MCF 10A (cell line): Measurements from ENCODE around the gene SCAPER. TPM values are rescaled to one million over a fixed set of nuclear protein-coding genes. Genes with fewer than 3 reads are reported as not detected.

Source experiments
- BruUV-seq: library from RNA; stranded (reverse); fragments of 400-500 nt; replicated peaks from 2 replicates; lab custom pipeline; 2021; lab: Mats Ljungman, UMichigan
- CTCF ChIA-PET: fragments of 300-600 bp; sonication (Branson Sonifier 250); formaldehyde crosslinking; extraction: SDS; loops from one replicate; lab custom pipeline; 2021; ENCODE audit warnings: antibody characterized with exemption, inconsistent platforms; lab: Yijun Ruan, JAX
- POLR2A ChIA-PET: fragments of 300-600, 350-650 bp; sonication (Branson Sonifier 250); formaldehyde crosslinking; extraction: SDS; loops from one replicate; lab custom pipeline; 2020; ENCODE audit warnings: antibody characterized with exemption, inconsistent platforms; lab: Yijun Ruan, JAX
- DNase-seq: peaks from one replicate; pipeline ENCODE4 v3.0.0-alpha.2; 2018; ENCODE audit not compliant: unreplicated experiment
- H3K27ac Mint-ChIP-seq: one replicate; pipeline ENCODE4 v1.8.0; 2022; ENCODE audit warnings: mild to moderate bottlenecking, low read depth, mixed read lengths; ENCODE audit not compliant: unreplicated experiment
- H3K27me3 Mint-ChIP-seq: one replicate; pipeline ENCODE4 v1.8.0; 2022; ENCODE audit warnings: mixed read lengths; ENCODE audit not compliant: insufficient read depth, unreplicated experiment
- H3K36me3 Mint-ChIP-seq: one replicate; pipeline ENCODE4 v1.8.0; 2022; ENCODE audit warnings: mild to moderate bottlenecking, moderate library complexity, mixed read lengths; ENCODE audit not compliant: insufficient read depth, unreplicated experiment
- H3K4me1 Mint-ChIP-seq: one replicate; pipeline ENCODE4 v1.8.0; 2022; ENCODE audit warnings: mixed read lengths; ENCODE audit not compliant: insufficient read depth, unreplicated experiment
- H3K4me3 Mint-ChIP-seq: one replicate; pipeline ENCODE4 v1.8.0; 2022; ENCODE audit warnings: mild to moderate bottlenecking, moderate library complexity, mixed read lengths; ENCODE audit not compliant: unreplicated experiment
- H3K9me3 Mint-ChIP-seq: one replicate; pipeline ENCODE4 v1.8.0; 2022; ENCODE audit warnings: mixed read lengths; ENCODE audit not compliant: unreplicated experiment
- CTCF ChIP-seq: fragments of 200-600 bp; IDR thresholded peaks from one replicate; pipeline ENCODE4 v1.8.0; 2022; ENCODE audit warnings: antibody characterized with exemption, mild to moderate bottlenecking; ENCODE audit not compliant: unreplicated experiment
- intact Hi-C: fragments of 100-400 bp; cut with micrococcal nuclease; formaldehyde crosslinking; loops from 2 replicates; pipeline ENCODE4 v1.14.1; 2022
- total RNA-seq: library from RNA; stranded (reverse); gene quantifications from 2 replicates; pipeline ENCODE4 v1.2.3, GENCODE V29; 2022

Gene SCAPER
- total RNA-seq, 1 experiment from 2014 or later: 9.5 TPM

GRCh38 chr15:76377217-76377616 is 527.9 kb downstream of the SCAPER start:
- Mint-ChIP-seq H3K27ac (no peak overlapping the region), H3K27me3 (no peaks in the 10 kb centered on the region), H3K4me1 (no peaks in the 10 kb centered on the region), H3K36me3 (peaks cover 4% of the 10 kb centered on the region), H3K4me3 (no peak overlapping the region), H3K9me3 (no peaks in the 10 kb centered on the region)
- BruUV-seq: no TSS peak
- no peak for DNase-seq
- CTCF ChIA-PET: interaction anchor here (1.1 kb wide), 1 partner anchor 21 kb away, joined by 3 read pairs; no protein-coding TSS in a partner anchor
- POLR2A ChIA-PET: no interaction called here
- intact Hi-C loops: no loop called here
- no peak for TF ChIP-seq CTCF

- Mint-ChIP-seq H3K4me1 (no peaks in the 10 kb centered on the region), H3K27ac (no peak overlapping the region), H3K9me3 (no peaks in the 10 kb centered on the region), H3K36me3 (peaks cover 4% of the 10 kb centered on the region), H3K4me3 (no peak overlapping the region), H3K27me3 (no peaks in the 10 kb centered on the region)
- ChIA-PET CTCF (interaction anchor here (1.1 kb wide), 1 partner anchor 22 kb away, joined by 3 read pairs; no protein-coding TSS in a partner anchor), POLR2A (no interaction called here)
- BruUV-seq: no TSS peak
- intact Hi-C loops: no loop called here
- DNase-seq: no peak
- no peak for TF ChIP-seq CTCF
These were observed 528.3 kb downstream of the SCAPER start for GRCh38 chr15:76376816-76377215.

- ChIA-PET CTCF (interaction anchor here (0.6 kb wide), 1 partner anchor 29 kb away, joined by 4 read pairs; no protein-coding TSS in a partner anchor), POLR2A (interaction anchor here (0.7 kb wide), 1 partner anchor 106 kb away, joined by 3 read pairs; no protein-coding TSS in a partner anchor)
- no peaks in the 10 kb centered on the region for H3K9me3 Mint-ChIP-seq
- H3K27me3 Mint-ChIP-seq: no peaks in the 10 kb centered on the region
- H3K27ac Mint-ChIP-seq: no peak overlapping the region
- BruUV-seq: no TSS peak
- intact Hi-C loops: no loop called here
- TF ChIP-seq CTCF: no peak
- no peak overlapping the region for H3K4me3 Mint-ChIP-seq
- H3K36me3 Mint-ChIP-seq: peaks cover 4% of the 10 kb centered on the region
- H3K4me1 Mint-ChIP-seq: no peaks in the 10 kb centered on the region
- DNase-seq: no peak
These were observed 529.1 kb downstream of the SCAPER start for GRCh38 chr15:76376029-76376428.

GRCh38 chr15:76368122-76368621 is 537.0 kb downstream of the SCAPER start:
- Mint-ChIP-seq H3K4me3 (no peak overlapping the region), H3K36me3 (peaks cover 4% of the 10 kb centered on the region), H3K9me3 (no peaks in the 10 kb centered on the region), H3K27ac (no peak overlapping the region), H3K4me1 (peaks cover 7% of the 10 kb centered on the region), H3K27me3 (no peaks in the 10 kb centered on the region)
- DNase-seq: no peak
- no peak for TF ChIP-seq CTCF
- no TSS peak for BruUV-seq
- ChIA-PET POLR2A (interaction anchor here (0.6 kb wide), 2 partner anchors 9 to 24 kb away, joined by 3 read pairs; no protein-coding TSS in a partner anchor), CTCF (no interaction called here)
- intact Hi-C loops: no loop called here
